ENCODE results near the gene LDB2. TPM values are rescaled to one million over a fixed set of nuclear protein-coding genes. Genes with fewer than 3 reads are reported as not detected.
A peak's percentile ranks its signal among the peaks of the same experiment; 100 is the strongest.

Gene LDB2
- total RNA-seq, 1 donor, result 85.9 TPM

- TF ChIP-seq CTCF (IDR thresholded peaks at IDR 0.05; ENCODE audit: insufficient read depth, low read length), result no peak
- DNase-seq (ENCODE audit: low read depth), result no peak
- H3K4me3 ChIP-seq (ENCODE audit: low read depth, low read length), result no peak overlapping the region
These were observed 193.1 kb downstream of the LDB2 start for GRCh38 chr4:16705341-16705740.

GRCh38 chr4:16704489-16704888 lies 194.0 kb downstream of the LDB2 start:
- no peak for TF ChIP-seq CTCF (IDR thresholded peaks at IDR 0.05; ENCODE audit: insufficient read depth, low read length)
- no peak overlapping the region for H3K4me3 ChIP-seq (ENCODE audit: low read depth, low read length)
- DNase-seq (ENCODE audit: low read depth), result no peak

- no peak for TF ChIP-seq CTCF (IDR thresholded peaks at IDR 0.05; ENCODE audit: insufficient read depth, low read length)
These were observed 202.5 kb downstream of the LDB2 start for GRCh38 chr4:16695896-16696295.

GRCh38 chr4:16694884-16695276 lies 203.6 kb downstream of the LDB2 start:
- TF ChIP-seq CTCF (IDR thresholded peaks at IDR 0.05; ENCODE audit: insufficient read depth, low read length), result no peak
- no peak overlapping the region for H3K4me3 ChIP-seq (ENCODE audit: low read depth, low read length)
- no peak for DNase-seq (ENCODE audit: low read depth)

More at GRCh38 chr4:16695896-16696295, 202.5 kb downstream of the LDB2 start:
- no peak overlapping the region for H3K4me3 ChIP-seq (ENCODE audit: low read depth, low read length)
- DNase-seq (ENCODE audit: low read depth), result no peak

- no peak for TF ChIP-seq CTCF (IDR thresholded peaks at IDR 0.05; ENCODE audit: insufficient read depth, low read length)
- peak; percentile 48 for DNase-seq (ENCODE audit: low read depth)
- no peak overlapping the region for H3K4me3 ChIP-seq (ENCODE audit: low read depth, low read length)
These were observed 204.1 kb downstream of the LDB2 start for GRCh38 chr4:16694173-16694883.

GRCh38 chr4:16693641-16694040 lies 204.8 kb downstream of the LDB2 start:
- no peak for TF ChIP-seq CTCF (IDR thresholded peaks at IDR 0.05; ENCODE audit: insufficient read depth, low read length)
- H3K4me3 ChIP-seq (ENCODE audit: low read depth, low read length), result no peak overlapping the region

More at GRCh38 chr4:16693641-16694040, 204.8 kb downstream of the LDB2 start:
- no peak for DNase-seq (ENCODE audit: low read depth)
